Activated CD4-positive, alpha-beta T cell treated with anti-CD3 and anti-CD28 coated beads for 36 hours (primary cell): ENCODE results near the gene CLGN. TPM values are rescaled to one million over a fixed set of nuclear protein-coding genes. Genes with fewer than 3 reads are reported as not detected.

Experiments
- total RNA-seq, 2 experiments: library from RNA; stranded (reverse); gene quantifications; one replicate each; pipeline ENCODE4 v1.2.3, GENCODE V29; 2021

Gene CLGN
- total RNA-seq, 2 experiments from 2014 or later, result 0.18 to 0.19 TPM

Other genes with a start within 250 kb of the CLGN start
- gene SCOC, start 54.0 kb downstream of the CLGN start, total RNA-seq, result 10 to 100 TPM; 37.1 to 47.8 TPM
- not detected for gene MGAT4D, start 70.6 kb upstream of the CLGN start, total RNA-seq
- gene ELMOD2, start 96.5 kb upstream of the CLGN start, total RNA-seq, result 10 to 100 TPM; 13.2 to 14.3 TPM
- gene UCP1, start 141.3 kb upstream of the CLGN start, total RNA-seq, result not detected